Gastrocnemius medialis (tissue), 4 donors: Measurements from ENCODE around the gene SLCO1A2. TPM values are rescaled to one million over a fixed set of nuclear protein-coding genes. Genes with fewer than 3 reads are reported as not detected.
"Not testable (repeated sequence)": the region's sequence is repeated elsewhere in the genome, so short reads cannot be mapped to it uniquely, and the experiment has no call there.

Experiments
- ATAC-seq, 2 donors: fragments of 150-250 bp; one replicate each; pipeline ENCODE4 v1.9.1; 2016
- DNase-seq, 2 donors: peaks; one replicate each; pipeline ENCODE4 v3.0.0-alpha.2; 2019
- H3K27ac ChIP-seq, 4 donors: fragments of 200-600 bp; sonication (generic); 1 replicate in 1 of 4; 2 replicates in 3 of 4; pipeline ENCODE4 v1.5.1; 2016 to 2018; ENCODE audit warnings: mild to moderate bottlenecking in 2 of 4, moderate library complexity in 1 of 4
- H3K27me3 ChIP-seq, 3 donors: fragments of 200-600 bp; sonication (generic) in 2 of 3; 1 replicate in 1 of 3; 2 replicates in 2 of 3; pipeline versions ENCODE4 v1.5.1 to v1.6.0; 2016 to 2019; ENCODE audit warnings: mild to moderate bottlenecking in 1 of 3, moderate library complexity in 1 of 3
- H3K36me3 ChIP-seq, 2 donors: fragments of 200-600 bp; sonication (generic) in 1 of 2; one replicate each; pipeline ENCODE4 v1.5.1; 2017 to 2018
- H3K4me1 ChIP-seq, 2 donors: fragments of 200-600 bp; sonication (generic) in 1 of 2; one replicate each; pipeline ENCODE4 v1.5.1; 2016 to 2017; ENCODE audit warnings: mild to moderate bottlenecking in 2 of 2
- H3K4me3 ChIP-seq, 4 donors: fragments of 200-600 bp; sonication (generic) in 3 of 4; 1 replicate in 1 of 4; 2 replicates in 3 of 4; pipeline ENCODE4 v1.5.1; 2016 to 2019; ENCODE audit warnings: mild to moderate bottlenecking in 2 of 4
- H3K9me3 ChIP-seq, 3 donors: fragments of 200-600 bp; sonication (generic) in 2 of 3; 1 replicate in 1 of 3; 2 replicates in 2 of 3; pipeline ENCODE4 v1.5.1; 2016 to 2019
- POLR2A ChIP-seq, 2 donors: fragments of 450-650 bp; IDR thresholded peaks; one replicate each; pipeline ENCODE4 v1.6.1; 2017; ENCODE audit warnings: antibody characterized with exemption in 2 of 2, mild to moderate bottlenecking in 2 of 2, moderate library complexity in 2 of 2
- in situ Hi-C, 4 donors: fragments of 200-750 bp; cut with MboI; loops; one replicate each; pipeline versions ENCODE4 v1.15.0 to v1.8.0; 2017; ENCODE audit warnings: low sequenced_read_pairs in 4 of 4
- intact Hi-C: fragments of 100-400 bp; cut with DNase I; formaldehyde crosslinking; loops from one replicate; pipeline ENCODE4 v1.15.1; 2023; ENCODE audit warnings: low total_unique reads
- total RNA-seq, 4 donors: library from RNA; depleted of rRNA; stranded (reverse); fragments of >200 nt; gene quantifications; one replicate each; pipeline versions ENCODE4 v1.1.0 to v1.2.3, GENCODE V29; 2016
- TF ChIP-seq, protein P1 (sequence below), 5 experiments: fragments of 450-650 bp in 3 of 5; fragments of 200-600 bp in 2 of 5; sonication (generic) in 2 of 5; IDR thresholded peaks in 4 of 5; conservative IDR thresholded peaks in 1 of 5; 1 replicate in 4 of 5; 2 replicates in 1 of 5; pipeline ENCODE4 v1.5.1; 2016 to 2019; ENCODE audit warnings: antibody characterized with exemption in 5 of 5, mild to moderate bottlenecking in 3 of 5, moderate library complexity in 3 of 5

SLCO1A2 gene, protein sequence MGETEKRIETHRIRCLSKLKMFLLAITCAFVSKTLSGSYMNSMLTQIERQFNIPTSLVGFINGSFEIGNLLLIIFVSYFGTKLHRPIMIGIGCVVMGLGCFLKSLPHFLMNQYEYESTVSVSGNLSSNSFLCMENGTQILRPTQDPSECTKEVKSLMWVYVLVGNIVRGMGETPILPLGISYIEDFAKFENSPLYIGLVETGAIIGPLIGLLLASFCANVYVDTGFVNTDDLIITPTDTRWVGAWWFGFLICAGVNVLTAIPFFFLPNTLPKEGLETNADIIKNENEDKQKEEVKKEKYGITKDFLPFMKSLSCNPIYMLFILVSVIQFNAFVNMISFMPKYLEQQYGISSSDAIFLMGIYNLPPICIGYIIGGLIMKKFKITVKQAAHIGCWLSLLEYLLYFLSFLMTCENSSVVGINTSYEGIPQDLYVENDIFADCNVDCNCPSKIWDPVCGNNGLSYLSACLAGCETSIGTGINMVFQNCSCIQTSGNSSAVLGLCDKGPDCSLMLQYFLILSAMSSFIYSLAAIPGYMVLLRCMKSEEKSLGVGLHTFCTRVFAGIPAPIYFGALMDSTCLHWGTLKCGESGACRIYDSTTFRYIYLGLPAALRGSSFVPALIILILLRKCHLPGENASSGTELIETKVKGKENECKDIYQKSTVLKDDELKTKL
- not detected for total RNA-seq

DNA sequence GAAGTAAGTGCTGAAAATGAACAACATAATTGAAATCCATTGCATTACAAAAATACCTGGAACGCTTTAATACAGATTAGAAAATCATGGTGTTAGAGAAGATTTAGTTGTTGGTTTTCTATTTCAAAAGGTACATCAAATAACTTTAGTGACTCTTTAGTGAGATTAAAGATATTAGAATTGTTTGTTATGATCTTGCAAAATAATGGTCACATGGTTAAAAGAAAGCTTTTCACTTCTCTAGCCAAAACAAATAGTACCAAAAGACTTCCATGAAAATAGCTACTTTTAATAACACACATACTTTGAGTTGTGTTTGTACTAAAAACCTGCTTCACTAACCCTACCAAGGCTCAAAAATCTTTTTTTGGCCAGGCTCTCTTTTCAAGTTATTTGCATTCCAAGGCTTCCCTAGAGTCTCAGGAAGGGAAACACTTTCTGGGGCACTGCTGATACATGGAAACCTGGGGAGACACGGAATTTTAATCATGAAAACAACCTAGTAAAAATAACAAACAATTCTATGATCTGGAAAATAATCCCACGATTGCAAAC, at the start of gene SLCO1A2:
SLCO1A2 (minus strand) TSS at position 147 of the 555 bp plus-strand sequence. CDS start 270 bp downstream, outside the sequence.
- in situ Hi-C loops = loop anchor here in 1 of 4 donors (25.0 kb wide), 1 partner anchor 98 kb away; no protein-coding TSS in a partner anchor
- no peak for DNase-seq
- Histone ChIP-seq H3K9me3 (no peaks in the 10 kb centered on the region), H3K27ac (no peak within 1 kb of the TSS), H3K27me3 (no peaks in the 10 kb centered on the region), H3K4me1 (no peaks in the 10 kb centered on the region), H3K36me3 (no peaks in the 10 kb centered on the region), H3K4me3 (no peak within 1 kb of the TSS)
- no peak for TF ChIP-seq POLR2A (IDR thresholded peaks at IDR 0.05)
- TF ChIP-seq, protein P1, sequence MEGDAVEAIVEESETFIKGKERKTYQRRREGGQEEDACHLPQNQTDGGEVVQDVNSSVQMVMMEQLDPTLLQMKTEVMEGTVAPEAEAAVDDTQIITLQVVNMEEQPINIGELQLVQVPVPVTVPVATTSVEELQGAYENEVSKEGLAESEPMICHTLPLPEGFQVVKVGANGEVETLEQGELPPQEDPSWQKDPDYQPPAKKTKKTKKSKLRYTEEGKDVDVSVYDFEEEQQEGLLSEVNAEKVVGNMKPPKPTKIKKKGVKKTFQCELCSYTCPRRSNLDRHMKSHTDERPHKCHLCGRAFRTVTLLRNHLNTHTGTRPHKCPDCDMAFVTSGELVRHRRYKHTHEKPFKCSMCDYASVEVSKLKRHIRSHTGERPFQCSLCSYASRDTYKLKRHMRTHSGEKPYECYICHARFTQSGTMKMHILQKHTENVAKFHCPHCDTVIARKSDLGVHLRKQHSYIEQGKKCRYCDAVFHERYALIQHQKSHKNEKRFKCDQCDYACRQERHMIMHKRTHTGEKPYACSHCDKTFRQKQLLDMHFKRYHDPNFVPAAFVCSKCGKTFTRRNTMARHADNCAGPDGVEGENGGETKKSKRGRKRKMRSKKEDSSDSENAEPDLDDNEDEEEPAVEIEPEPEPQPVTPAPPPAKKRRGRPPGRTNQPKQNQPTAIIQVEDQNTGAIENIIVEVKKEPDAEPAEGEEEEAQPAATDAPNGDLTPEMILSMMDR (IDR thresholded peaks at IDR 0.05 in 4 of 5, conservative IDR thresholded peaks at IDR 0.05 in 1 of 5) = no peak
- no peak for ATAC-seq
- intact Hi-C loops = no loop called here

DNA sequence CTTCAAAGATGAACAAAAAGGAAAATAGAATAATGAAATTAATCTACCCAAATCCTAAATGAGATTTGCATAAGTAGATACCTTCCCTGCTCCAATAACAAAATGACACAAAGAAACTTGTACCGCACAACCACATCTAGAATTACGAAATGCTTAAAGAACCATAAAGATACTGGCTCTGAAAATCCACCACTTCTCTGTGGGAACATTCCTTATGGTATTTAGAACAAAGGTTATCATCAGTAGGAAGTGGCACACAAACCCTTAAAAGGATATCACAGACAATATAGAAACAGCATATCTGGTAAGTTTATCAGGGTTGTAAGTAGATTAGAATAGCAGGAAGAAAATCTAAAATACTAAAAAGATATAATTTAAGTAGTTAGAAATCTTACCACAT, 49.5 kb upstream of the SLCO1A2 start:
- no peaks in the 10 kb centered on the region for H3K9me3 ChIP-seq
- intact Hi-C loops = no loop called here
- no peak for DNase-seq
- ATAC-seq = no peak
- H3K4me3 ChIP-seq = no peak overlapping the region
- H3K27me3 ChIP-seq = no peaks in the 10 kb centered on the region
- no peak overlapping the region for H3K27ac ChIP-seq
- no peaks in the 10 kb centered on the region for H3K4me1 ChIP-seq
- in situ Hi-C loops = no loop called here
- H3K36me3 ChIP-seq = no peaks in the 10 kb centered on the region
- TF ChIP-seq POLR2A (IDR thresholded peaks at IDR 0.05) = no peak
- TF ChIP-seq, protein P1 (IDR thresholded peaks at IDR 0.05 in 4 of 5, conservative IDR thresholded peaks at IDR 0.05 in 1 of 5) = no peak

DNA sequence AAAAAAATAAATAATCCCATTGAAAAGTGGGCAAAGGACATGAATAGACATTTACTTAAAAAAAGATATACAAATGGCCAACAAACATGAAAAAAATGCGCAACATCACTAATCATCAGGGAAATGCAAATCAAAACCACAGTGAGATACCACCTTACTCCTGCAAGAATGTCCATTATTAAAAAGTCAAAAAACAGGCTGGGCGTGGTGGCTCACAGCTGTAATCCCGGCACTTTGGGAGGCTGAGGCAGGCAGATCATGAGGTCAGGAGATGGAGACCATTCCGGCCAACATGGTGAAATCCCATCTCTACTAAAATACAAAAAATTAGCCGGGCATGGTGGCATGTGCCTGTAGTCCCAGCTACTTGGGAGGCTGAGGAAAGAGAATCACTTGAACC, 46.6 kb upstream of the SLCO1A2 start:
- H3K4me1 ChIP-seq, intact Hi-C loops, ATAC-seq, H3K9me3 ChIP-seq, DNase-seq, H3K27me3 ChIP-seq, H3K36me3 ChIP-seq, H3K4me3 ChIP-seq, H3K27ac ChIP-seq, in situ Hi-C loops: not testable (repeated sequence)

DNA sequence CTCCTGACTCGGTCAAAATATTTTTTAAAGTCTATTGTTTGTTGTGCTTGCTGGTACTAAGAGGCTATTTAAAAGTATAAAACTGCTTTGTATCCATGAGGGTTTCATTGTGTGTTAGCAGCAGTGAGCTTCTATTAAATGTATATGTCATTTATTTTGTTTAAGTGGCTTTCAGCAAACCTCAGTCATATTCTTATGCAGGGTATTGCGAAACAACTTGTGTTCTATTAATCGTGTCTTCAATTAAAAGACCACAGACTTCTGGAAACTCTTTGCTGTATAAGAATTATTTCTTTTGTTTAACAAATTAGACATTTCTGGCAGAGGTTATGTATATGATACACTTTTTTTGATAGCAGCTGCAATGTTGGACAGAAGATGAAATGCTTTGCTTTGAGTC, 44.5 kb upstream of the SLCO1A2 start:
- no peak overlapping the region for H3K27ac ChIP-seq
- H3K36me3 ChIP-seq = no peaks in the 10 kb centered on the region
- no peaks in the 10 kb centered on the region for H3K4me1 ChIP-seq
- intact Hi-C loops (no loop called here), in situ Hi-C loops (no loop called here)
- no peak for ATAC-seq
- H3K4me3 ChIP-seq = no peak overlapping the region
- H3K27me3 ChIP-seq = no peaks in the 10 kb centered on the region
- H3K9me3 ChIP-seq = no peaks in the 10 kb centered on the region
- no peak for DNase-seq
- TF ChIP-seq POLR2A (IDR thresholded peaks at IDR 0.05) = no peak
- TF ChIP-seq, protein P1 (IDR thresholded peaks at IDR 0.05 in 4 of 5, conservative IDR thresholded peaks at IDR 0.05 in 1 of 5) = no peak

DNA sequence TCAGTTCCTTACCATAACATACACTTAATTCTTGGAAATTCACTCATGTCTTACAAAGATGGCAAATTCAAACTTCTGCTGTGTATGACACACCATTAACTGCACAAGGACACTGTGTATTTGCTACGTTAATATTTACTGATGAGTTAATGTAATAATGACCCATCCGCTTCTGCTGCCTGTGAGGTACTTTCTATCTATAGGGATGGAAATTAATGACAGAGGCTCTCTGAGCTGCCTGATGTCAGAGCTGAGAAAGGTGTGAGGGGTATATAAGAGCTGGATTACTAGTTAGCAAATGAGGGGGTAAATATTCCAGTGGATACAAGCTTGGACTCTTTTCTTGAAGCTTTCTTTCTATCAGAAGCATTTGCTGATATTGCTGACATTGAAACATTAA, 37.9 kb upstream of the SLCO1A2 start, which contains the start of gene IAPP:
IAPP (plus strand) TSS at position 301 of the 400 bp plus-strand sequence. CDS start 450 bp downstream, outside the sequence.
- no peak for ATAC-seq
- TF ChIP-seq, protein P1 (IDR thresholded peaks at IDR 0.05 in 4 of 5, conservative IDR thresholded peaks at IDR 0.05 in 1 of 5) = no peak
- no peak for TF ChIP-seq POLR2A (IDR thresholded peaks at IDR 0.05)
- no peak for DNase-seq
- Histone ChIP-seq H3K27ac (no peak within 1 kb of the TSS), H3K4me3 (no peak within 1 kb of the TSS), H3K4me1 (no peaks in the 10 kb centered on the region), H3K27me3 (no peaks in the 10 kb centered on the region), H3K36me3 (no peaks in the 10 kb centered on the region), H3K9me3 (no peaks in the 10 kb centered on the region)
- in situ Hi-C loops (no loop called here), intact Hi-C loops (no loop called here)
